HG03196 (cell line): ENCODE results near the gene IL22.

Source experiments
- ATAC-seq: cut with Tn5 transposase; IDR thresholded peaks from one replicate; pipeline ENCODE4 v1.9.1; 2021; ENCODE audit not compliant: unreplicated experiment

IL22 gene

GRCh38 chr12:68264857-68265256 is 11.5 kb upstream of the IL22 start:
- ATAC-seq = no peak

GRCh38 chr12:68264158-68264855 is 10.9 kb upstream of the IL22 start:
- ATAC-seq = no peak

GRCh38 chr12:68263366-68263765 is 10.0 kb upstream of the IL22 start:
- no peak for ATAC-seq

GRCh38 chr12:68261896-68262295 is 8.5 kb upstream of the IL22 start:
- ATAC-seq = no peak

GRCh38 chr12:68260153-68260552 is 6.7 kb upstream of the IL22 start:
- ATAC-seq = no peak

- no peak for ATAC-seq
Measured at GRCh38 chr12:68259318-68259940, 6.0 kb upstream of the IL22 start.

- no peak for ATAC-seq
Measured at GRCh38 chr12:68252077-68252476, 1.3 kb downstream of the IL22 start.

GRCh38 chr12:68250454-68250853 is 3.0 kb downstream of the IL22 start:
- no peak for ATAC-seq

GRCh38 chr12:68247785-68248184 is 5.6 kb downstream of the IL22 start:
- no peak for ATAC-seq

- no peak for ATAC-seq
Measured at GRCh38 chr12:68246350-68246749, 7.1 kb downstream of the IL22 start.

GRCh38 chr12:68245180-68246021 is 8.0 kb downstream of the IL22 start:
- no peak for ATAC-seq

GRCh38 chr12:68242777-68243176 is 10.6 kb downstream of the IL22 start:
- no peak for ATAC-seq

- ATAC-seq = peak; percentile 97
Measured at GRCh38 chr12:68240975-68241374, 12.4 kb downstream of the IL22 start.

- no peak for ATAC-seq
Measured at GRCh38 chr12:68240079-68240478, 13.3 kb downstream of the IL22 start.

- ATAC-seq = no peak
Measured at GRCh38 chr12:68239309-68239982, 14.0 kb downstream of the IL22 start.

GRCh38 chr12:68237619-68238018 is 15.8 kb downstream of the IL22 start:
- no peak for ATAC-seq

GRCh38 chr12:68237078-68237477 is 16.3 kb downstream of the IL22 start:
- no peak for ATAC-seq

GRCh38 chr12:68236421-68237059 is 16.9 kb downstream of the IL22 start:
- peak; percentile 45 for ATAC-seq

- ATAC-seq = no peak
Measured at GRCh38 chr12:68235576-68235975, 17.8 kb downstream of the IL22 start.

- ATAC-seq = no peak
Measured at GRCh38 chr12:68234140-68234539, 19.3 kb downstream of the IL22 start.

GRCh38 chr12:68233498-68233897 is 19.9 kb downstream of the IL22 start:
- ATAC-seq = no peak
